ENCODE measurements around the gene HOXB1. TPM values are rescaled to one million over a fixed set of nuclear protein-coding genes. Genes with fewer than 3 reads are reported as not detected.

The HOXB1 gene
- total RNA-seq, 4 donors from 2014 or later: not detected

DNA sequence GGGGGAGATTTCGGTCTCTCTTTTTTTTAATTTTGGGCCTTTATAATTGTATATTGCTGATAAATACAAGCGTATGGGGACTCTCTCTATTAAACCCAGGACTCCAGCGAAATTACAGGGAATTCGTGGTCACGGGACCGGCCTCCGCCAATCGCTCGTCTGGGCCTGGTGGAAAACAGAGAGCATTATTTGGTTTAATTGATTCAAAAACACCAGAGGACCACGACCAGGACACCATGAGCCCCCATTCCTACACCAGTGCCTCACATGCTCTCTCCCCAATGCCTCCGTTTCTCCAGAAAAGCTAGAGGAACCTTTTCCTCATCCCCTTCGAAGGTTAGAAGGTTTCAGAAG lies 14.2 kb upstream of the HOXB1 start, which contains the start of gene HOXB2:
Gene HOXB2, minus strand, starts transcription at position 88 of the 354 bp plus-strand sequence. CDS start 198 bp downstream, outside the sequence.
- WGBS, 2 donors: 19 to 29% methylated on average over 12 of the region's 12 CpGs

DNA sequence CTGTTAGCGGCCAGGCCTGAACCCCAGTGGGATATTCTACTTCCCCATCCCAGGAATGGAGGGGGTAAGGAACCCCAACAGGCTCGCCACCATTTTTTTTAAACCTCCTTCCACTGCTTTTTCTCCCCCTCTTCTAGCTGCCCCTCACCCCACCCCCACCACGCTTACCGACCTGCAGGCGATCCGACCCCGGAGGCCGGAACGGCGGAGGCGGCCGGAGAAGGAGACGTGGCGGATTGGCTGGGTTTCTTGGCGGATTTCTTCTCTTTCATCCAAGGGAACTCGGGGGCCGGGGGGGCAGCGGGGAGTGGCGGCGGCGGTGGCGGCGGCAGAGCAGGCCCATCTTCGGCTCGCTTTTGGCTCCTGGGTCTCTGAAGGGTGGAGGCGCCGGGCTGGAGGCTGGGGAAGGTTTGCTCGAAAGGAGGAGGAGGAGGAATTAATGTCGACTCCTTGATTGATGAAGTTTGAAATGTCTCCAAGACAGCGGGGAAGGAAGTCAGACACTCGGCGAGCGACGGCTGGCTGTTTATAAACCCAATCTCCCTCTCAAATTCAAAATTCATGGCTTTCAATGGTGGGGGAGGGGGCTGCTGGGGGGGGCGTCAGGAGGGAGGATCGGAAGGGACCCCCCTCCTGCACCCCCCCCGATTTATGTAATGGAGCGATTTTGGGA lies 13.7 kb upstream of the HOXB1 start:
- DNase-seq (ENCODE audit: low spot score in 2 of 2): peak; percentile 19 to 49
- TF ChIP-seq EP300 (IDR thresholded peaks at IDR 0.05) (peak in 1 of 2 donors; percentile 7), POLR2A (IDR thresholded peaks at IDR 0.05) (no peak)
- TF ChIP-seq, protein P1, sequence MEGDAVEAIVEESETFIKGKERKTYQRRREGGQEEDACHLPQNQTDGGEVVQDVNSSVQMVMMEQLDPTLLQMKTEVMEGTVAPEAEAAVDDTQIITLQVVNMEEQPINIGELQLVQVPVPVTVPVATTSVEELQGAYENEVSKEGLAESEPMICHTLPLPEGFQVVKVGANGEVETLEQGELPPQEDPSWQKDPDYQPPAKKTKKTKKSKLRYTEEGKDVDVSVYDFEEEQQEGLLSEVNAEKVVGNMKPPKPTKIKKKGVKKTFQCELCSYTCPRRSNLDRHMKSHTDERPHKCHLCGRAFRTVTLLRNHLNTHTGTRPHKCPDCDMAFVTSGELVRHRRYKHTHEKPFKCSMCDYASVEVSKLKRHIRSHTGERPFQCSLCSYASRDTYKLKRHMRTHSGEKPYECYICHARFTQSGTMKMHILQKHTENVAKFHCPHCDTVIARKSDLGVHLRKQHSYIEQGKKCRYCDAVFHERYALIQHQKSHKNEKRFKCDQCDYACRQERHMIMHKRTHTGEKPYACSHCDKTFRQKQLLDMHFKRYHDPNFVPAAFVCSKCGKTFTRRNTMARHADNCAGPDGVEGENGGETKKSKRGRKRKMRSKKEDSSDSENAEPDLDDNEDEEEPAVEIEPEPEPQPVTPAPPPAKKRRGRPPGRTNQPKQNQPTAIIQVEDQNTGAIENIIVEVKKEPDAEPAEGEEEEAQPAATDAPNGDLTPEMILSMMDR (IDR thresholded peaks at IDR 0.05): no peak
- no peaks in the 10 kb centered on the region for H3K36me3 ChIP-seq
- peaks cover 0 to 32% (median 2%) of the 10 kb centered on the region in 4 donors for H3K4me1 ChIP-seq
- H3K27me3 ChIP-seq: peaks cover 0 to 64% of the 10 kb centered on the region in 2 donors
- H3K27ac ChIP-seq: peak overlapping the region; percentile 89 to 96 (median 92)
- H3K9me3 ChIP-seq: no peaks in the 10 kb centered on the region
- peak overlapping the region; percentile 51 to 66 (median 59) for H3K4me3 ChIP-seq
- WGBS, 2 donors: 2 to 3% methylated on average over 34 to 38 of the region's 38 CpGs

More for the DNA sequence above, 14.2 kb upstream of the HOXB1 start, which contains the start of gene HOXB2:
- no peak for DNase-seq (ENCODE audit: low spot score in 2 of 2)
- H3K36me3 ChIP-seq: no peaks in the 10 kb centered on the region
- TF ChIP-seq EP300 (IDR thresholded peaks at IDR 0.05) (peak in 1 of 2 donors; percentile 15), POLR2A (IDR thresholded peaks at IDR 0.05) (peak in 1 of 2 donors; percentile 7)
- TF ChIP-seq, protein P1 (IDR thresholded peaks at IDR 0.05): no peak
- H3K27ac ChIP-seq: peak within 1 kb of the TSS; percentile 89 to 96 (median 92)
- peak within 1 kb of the TSS; percentile 51 to 66 (median 59) for H3K4me3 ChIP-seq
- H3K4me1 ChIP-seq: peaks cover 0 to 32% (median 2%) of the 10 kb centered on the region in 4 donors
- H3K27me3 ChIP-seq: peaks cover 0 to 68% of the 10 kb centered on the region in 2 donors
- no peaks in the 10 kb centered on the region for H3K9me3 ChIP-seq

DNA sequence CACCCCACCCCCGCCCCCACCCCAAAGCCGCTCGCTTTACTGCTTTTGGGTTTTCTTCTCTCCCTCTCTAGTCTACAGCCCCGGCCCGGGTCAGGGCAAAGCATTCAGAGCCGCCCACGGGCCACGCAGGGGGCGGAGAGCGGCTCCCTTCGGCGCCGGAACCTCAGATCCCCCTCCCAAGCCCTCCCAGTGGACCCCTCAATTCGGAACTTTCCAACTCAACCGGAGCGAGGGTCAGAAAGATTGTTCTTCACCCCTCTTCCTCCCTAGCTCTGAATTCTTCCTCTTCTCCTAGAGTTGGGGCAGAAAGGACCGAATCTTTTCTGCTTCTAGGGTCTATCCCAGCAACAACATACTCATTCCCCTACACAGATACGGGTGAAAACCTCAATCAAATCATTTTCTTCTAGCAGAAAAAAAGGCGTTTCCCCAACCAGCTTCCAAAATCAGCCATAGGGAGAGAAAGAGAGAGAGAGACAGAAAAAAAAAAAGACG lies 13.1 kb upstream of the HOXB1 start:
- peaks cover 0 to 32% (median 2%) of the 10 kb centered on the region in 4 donors for H3K4me1 ChIP-seq
- no peaks in the 10 kb centered on the region for H3K36me3 ChIP-seq
- TF ChIP-seq EP300 (IDR thresholded peaks at IDR 0.05) (no peak), POLR2A (IDR thresholded peaks at IDR 0.05) (no peak)
- TF ChIP-seq, protein P1 (IDR thresholded peaks at IDR 0.05): no peak
- peak overlapping the region; percentile 51 to 66 (median 59) for H3K4me3 ChIP-seq
- DNase-seq (ENCODE audit: low spot score in 2 of 2): no peak
- H3K27ac ChIP-seq: peak overlapping the region; percentile 89 to 96 (median 92)
- H3K27me3 ChIP-seq: peaks cover 0 to 61% of the 10 kb centered on the region in 2 donors
- 2 to 3% methylated on average over 17 to 20 of the region's 20 CpGs for WGBS, 2 donors
- no peaks in the 10 kb centered on the region for H3K9me3 ChIP-seq

DNA sequence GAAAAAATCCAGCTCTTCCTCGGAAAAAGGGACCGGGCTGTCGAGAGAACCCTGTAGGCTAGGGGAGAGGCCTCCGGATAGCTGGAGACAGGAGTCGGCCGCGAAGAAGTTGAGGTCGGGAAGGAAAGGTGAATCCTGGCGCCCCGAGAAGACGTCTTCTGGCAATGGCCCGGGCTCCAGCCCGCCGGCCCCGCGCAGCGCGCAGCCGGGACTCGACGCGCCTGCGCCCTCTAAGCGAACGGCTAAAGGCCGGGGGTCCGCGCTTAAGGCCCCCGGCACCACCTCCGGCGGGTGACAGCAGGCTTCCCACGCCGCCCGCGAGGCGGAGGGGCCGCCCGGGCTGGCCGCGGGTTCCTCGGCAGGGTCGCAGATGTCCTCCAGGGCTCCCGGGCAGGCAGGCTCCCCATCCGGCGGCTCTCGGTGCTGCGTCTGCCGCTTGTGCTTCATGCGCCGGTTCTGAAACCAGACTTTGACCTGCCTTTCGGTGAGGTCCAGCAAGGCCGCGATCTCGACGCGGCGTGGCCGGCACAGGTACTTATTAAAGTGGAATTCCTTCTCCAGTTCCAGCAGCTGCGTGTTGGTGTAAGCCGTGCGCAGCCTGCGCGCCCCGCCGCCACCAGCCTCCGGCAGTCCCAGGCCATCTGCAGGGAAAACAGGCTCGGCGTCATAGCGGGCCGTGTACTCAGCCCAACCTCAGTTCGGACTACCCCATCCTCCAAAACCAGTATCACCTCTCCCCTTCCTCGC lies 12.5 kb upstream of the HOXB1 start:
- peak overlapping the region; percentile 51 to 66 (median 59) for H3K4me3 ChIP-seq
- 0 to 1% methylated on average over 48 to 72 of the region's 72 CpGs for WGBS, 2 donors
- TF ChIP-seq EP300 (IDR thresholded peaks at IDR 0.05) (peak in 1 of 2 donors; percentile 19), POLR2A (IDR thresholded peaks at IDR 0.05) (peak in 1 of 2 donors; percentile 19)
- TF ChIP-seq, protein P1 (IDR thresholded peaks at IDR 0.05): peak in 4 of 5 experiments; percentile 11 to 48 (median 28)
- peak in 1 of 2 donors; percentile 30 for DNase-seq (ENCODE audit: low spot score in 2 of 2)
- H3K27me3 ChIP-seq: peaks cover 0 to 57% of the 10 kb centered on the region in 2 donors
- H3K4me1 ChIP-seq: peaks cover 0 to 32% (median 2%) of the 10 kb centered on the region in 4 donors
- H3K9me3 ChIP-seq: no peaks in the 10 kb centered on the region
- no peaks in the 10 kb centered on the region for H3K36me3 ChIP-seq
- H3K27ac ChIP-seq: peak overlapping the region; percentile 89 to 96 (median 92)
